ENCODE data around the gene GRID2IP. TPM values are rescaled to one million over a fixed set of nuclear protein-coding genes. Genes with fewer than 3 reads are reported as not detected.
"Not testable (repeated sequence)": the region's sequence is repeated elsewhere in the genome, so short reads cannot be mapped to it uniquely, and the experiment has no call there.

GRID2IP gene
- total and polyA plus RNA-seq, 2 of the 8 experiments (the other 6 are each of a cell fraction or from before 2014, with no cell fraction given): 0.80 to 1.3 TPM

- TF ChIP-seq E2F6 (IDR thresholded peaks at IDR 0.05) (no peak), CBX5 (IDR thresholded peaks at IDR 0.05; ENCODE audit: low read depth, low read length) (no peak), YY1 (IDR thresholded peaks at IDR 0.05; ENCODE audit: low read depth, low read length) (no peak)
Measured at GRCh38 chr7:6588566-6588965, 37.3 kb upstream of the GRID2IP start (continued).

- POLR2A ChIA-PET (ENCODE audit: partially characterized antibody): interaction anchor here (1.0 kb wide), 1 partner anchor 10 kb away, joined by 3 read pairs; no protein-coding TSS in a partner anchor
- H4K91ac ChIP-seq (replicated peaks; ENCODE audit: insufficient read length, low read length); H3K4ac ChIP-seq (replicated peaks; ENCODE audit: insufficient read length, low read depth, low read length); DNase-seq (ENCODE audit: low read depth in 1 of 2, low spot score in 2 of 2); H3K23ac ChIP-seq (ENCODE audit: insufficient read length); H3K79me2 ChIP-seq (ENCODE audit: control insufficient read depth in 1 of 2, insufficient read depth in 2 of 2, low read length in 2 of 2); H3K9ac ChIP-seq (replicated peaks in 1 of 4; ENCODE audit: extremely low read depth in 1 of 4, low read depth in 3 of 4, low read length in 3 of 4); H3K9me3 ChIP-seq (ENCODE audit: insufficient read depth in 2 of 2, low read depth in 1 of 2, low read length in 1 of 2); FAIRE-seq; H2BK120ac ChIP-seq (replicated peaks; ENCODE audit: low read depth, low read length); H3K56ac ChIP-seq (replicated peaks; ENCODE audit: insufficient read length, low read depth, low read length); H3K27ac ChIP-seq (ENCODE audit: low read depth, low read length); H3K4me2 ChIP-seq (ENCODE audit: insufficient read depth in 1 of 2, low read depth in 2 of 2, low read length in 2 of 2); H4K8ac ChIP-seq (ENCODE audit: extremely low read depth, insufficient read depth, low read length); H2BK12ac ChIP-seq (ENCODE audit: low read depth, low read length); H3K79me1 ChIP-seq (ENCODE audit: low read depth, low read length); H3K27me3 ChIP-seq (replicated peaks in 1 of 4; ENCODE audit: control insufficient read depth in 3 of 4, extremely low read depth in 1 of 4, insufficient read depth in 3 of 4, low read length in 3 of 4); H4K20me1 ChIP-seq (replicated peaks in 1 of 2; ENCODE audit: control insufficient read depth in 1 of 2, insufficient read depth in 2 of 2, low read length in 2 of 2); H2BK5ac ChIP-seq (ENCODE audit: low read depth, low read length); H3K18ac ChIP-seq (ENCODE audit: extremely low read depth, low read length); H2BK20ac ChIP-seq (ENCODE audit: low read length); H3K14ac ChIP-seq (ENCODE audit: insufficient read length); H3K4me1 ChIP-seq (replicated peaks in 1 of 4; ENCODE audit: control insufficient read depth in 3 of 4, insufficient read depth in 4 of 4, low read length in 3 of 4); H2AFZ ChIP-seq (ENCODE audit: low read length); H2AK5ac ChIP-seq (ENCODE audit: low read depth, low read length); H2BK15ac ChIP-seq (ENCODE audit: low read length); H3K23me2 ChIP-seq (ENCODE audit: low read depth, low read length); H3K4me3 ChIP-seq (ENCODE audit: extremely low read depth in 1 of 4, insufficient read depth in 2 of 4, low read depth in 3 of 4, low read length in 4 of 4); H4K5ac ChIP-seq (ENCODE audit: insufficient read length, low read depth, low read length): not testable (repeated sequence)
- WGBS, 2 experiments (ENCODE audit: extremely low coverage in 1 of 2, insufficient coverage in 1 of 2, insufficient read length in 1 of 2, insufficient replicate concordance in 2 of 2, low coverage in 1 of 2, low lambda C conversion rate in 2 of 2, missing lambda C conversion rate in 1 of 2): 91% methylated on average over 8 of the region's 8 CpGs; no CpG with 5 or more reads in 1 of the 2 experiments
- peaks cover 14 to 57% (median 32%) of the 10 kb centered on the region in 4 experiments for H3K36me3 ChIP-seq (ENCODE audit: control insufficient read depth in 2 of 4, insufficient read depth in 4 of 4, low read length in 3 of 4)
- CTCF ChIA-PET (ENCODE audit: partially characterized antibody): interaction anchor here (0.9 kb wide), 1 partner anchor 69 kb away, joined by 3 read pairs; no protein-coding TSS in a partner anchor
Measured at GRCh38 chr7:6585746-6586432, 34.6 kb upstream of the GRID2IP start.
